ENCODE results near the gene AP1S3.
A peak's percentile ranks its signal among the peaks of the same experiment; 100 is the strongest.

The AP1S3 gene

DNA sequence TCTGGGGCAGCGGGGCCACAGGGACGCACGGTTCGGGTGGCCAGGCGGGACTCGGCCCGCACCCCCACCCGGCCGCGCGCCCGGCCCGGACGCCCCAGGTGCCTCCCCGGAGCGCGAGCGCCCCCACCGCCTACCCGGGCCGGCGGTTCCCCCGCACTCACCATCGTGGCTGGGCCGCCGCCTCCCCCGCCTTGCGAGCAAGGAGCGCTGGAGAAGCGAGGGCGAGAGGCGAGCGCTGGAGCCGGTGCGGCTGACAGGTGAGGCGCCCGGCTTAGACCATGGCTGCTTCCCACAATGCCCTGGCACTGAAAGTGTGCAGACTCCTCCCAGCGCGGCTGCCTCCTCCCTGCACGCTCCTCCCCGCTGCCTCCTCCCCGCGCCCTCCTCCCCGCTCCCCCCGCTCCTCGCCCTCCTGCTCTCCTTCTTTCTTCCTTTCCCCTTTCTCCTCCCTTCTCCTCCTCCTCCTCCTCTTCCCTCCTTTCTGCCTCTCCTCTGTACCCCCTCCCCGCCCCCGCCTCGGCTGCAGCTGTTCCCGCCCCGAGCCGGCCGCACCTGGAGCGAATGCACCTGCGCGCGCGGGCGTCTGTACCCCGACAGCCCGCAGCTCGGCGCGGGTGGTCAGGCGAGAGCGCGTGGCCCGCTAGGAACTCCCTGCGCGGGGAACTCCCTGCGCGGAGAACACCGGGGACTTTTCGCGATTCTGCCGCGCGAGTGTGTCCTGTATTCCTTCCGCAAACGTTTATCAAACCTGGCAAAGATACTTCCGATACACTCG, at the start of gene AP1S3:
AP1S3 (minus strand) TSS at position 296 of the 775 bp plus-strand sequence; CDS start at position 164, 132 bp downstream.
- ATAC-seq: peak; percentile 96

DNA sequence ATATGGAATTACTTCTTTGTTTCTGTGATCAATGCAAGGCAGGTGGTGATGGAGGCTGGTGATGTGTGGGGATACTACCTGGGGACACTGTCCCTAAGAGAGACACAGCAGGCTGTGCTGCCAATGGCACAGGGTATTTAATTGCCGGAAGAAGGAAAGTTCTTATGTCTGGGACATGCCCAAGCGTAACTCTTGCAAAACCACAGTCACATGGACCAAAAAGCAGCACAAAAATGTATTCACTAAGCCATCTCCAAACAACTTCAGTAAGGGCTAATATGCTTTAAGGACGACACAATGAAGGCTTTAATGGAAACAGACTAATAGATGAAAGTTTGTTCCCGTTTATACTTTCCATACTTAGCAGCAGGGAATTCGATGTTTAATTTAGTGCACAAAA, 49.7 kb upstream of the AP1S3 start:
- ATAC-seq: no peak
- TF ChIP-seq, protein P1, sequence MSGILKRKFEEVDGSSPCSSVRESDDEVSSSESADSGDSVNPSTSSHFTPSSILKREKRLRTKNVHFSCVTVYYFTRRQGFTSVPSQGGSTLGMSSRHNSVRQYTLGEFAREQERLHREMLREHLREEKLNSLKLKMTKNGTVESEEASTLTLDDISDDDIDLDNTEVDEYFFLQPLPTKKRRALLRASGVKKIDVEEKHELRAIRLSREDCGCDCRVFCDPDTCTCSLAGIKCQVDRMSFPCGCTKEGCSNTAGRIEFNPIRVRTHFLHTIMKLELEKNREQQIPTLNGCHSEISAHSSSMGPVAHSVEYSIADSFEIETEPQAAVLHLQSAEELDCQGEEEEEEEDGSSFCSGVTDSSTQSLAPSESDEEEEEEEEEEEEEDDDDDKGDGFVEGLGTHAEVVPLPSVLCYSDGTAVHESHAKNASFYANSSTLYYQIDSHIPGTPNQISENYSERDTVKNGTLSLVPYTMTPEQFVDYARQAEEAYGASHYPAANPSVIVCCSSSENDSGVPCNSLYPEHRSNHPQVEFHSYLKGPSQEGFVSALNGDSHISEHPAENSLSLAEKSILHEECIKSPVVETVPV (CRISPR knock-in tag; IDR thresholded peaks at IDR 0.05): no peak

More for the DNA sequence above, at the start of gene AP1S3:
- TF ChIP-seq, protein P2, sequence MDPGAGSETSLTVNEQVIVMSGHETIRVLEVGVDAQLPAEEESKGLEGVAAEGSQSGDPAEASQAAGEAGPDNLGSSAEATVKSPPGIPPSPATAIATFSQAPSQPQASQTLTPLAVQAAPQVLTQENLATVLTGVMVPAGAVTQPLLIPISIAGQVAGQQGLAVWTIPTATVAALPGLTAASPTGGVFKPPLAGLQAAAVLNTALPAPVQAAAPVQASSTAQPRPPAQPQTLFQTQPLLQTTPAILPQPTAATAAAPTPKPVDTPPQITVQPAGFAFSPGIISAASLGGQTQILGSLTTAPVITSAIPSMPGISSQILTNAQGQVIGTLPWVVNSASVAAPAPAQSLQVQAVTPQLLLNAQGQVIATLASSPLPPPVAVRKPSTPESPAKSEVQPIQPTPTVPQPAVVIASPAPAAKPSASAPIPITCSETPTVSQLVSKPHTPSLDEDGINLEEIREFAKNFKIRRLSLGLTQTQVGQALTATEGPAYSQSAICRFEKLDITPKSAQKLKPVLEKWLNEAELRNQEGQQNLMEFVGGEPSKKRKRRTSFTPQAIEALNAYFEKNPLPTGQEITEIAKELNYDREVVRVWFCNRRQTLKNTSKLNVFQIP (CRISPR knock-in tag; IDR thresholded peaks at IDR 0.05; ENCODE audit: borderline replicate concordance, low read depth): no peak
- no peak for TF ChIP-seq TOX (CRISPR knock-in tag; IDR thresholded peaks at IDR 0.05; ENCODE audit: borderline replicate concordance)
- TF ChIP-seq ZNF565 (CRISPR knock-in tag; conservative IDR thresholded peaks at IDR 0.05; ENCODE audit: low read depth): no peak
- TF ChIP-seq ZNF70 (CRISPR knock-in tag; IDR thresholded peaks at IDR 0.05): no peak
- TF ChIP-seq OSR1 (CRISPR knock-in tag; IDR thresholded peaks at IDR 0.05): no peak
- no peak for TF ChIP-seq ISL1 (CRISPR knock-in tag; IDR thresholded peaks at IDR 0.05)
- TF ChIP-seq PPARA (CRISPR knock-in tag; IDR thresholded peaks at IDR 0.05; ENCODE audit: borderline replicate concordance): no peak
- TF ChIP-seq, protein P3, sequence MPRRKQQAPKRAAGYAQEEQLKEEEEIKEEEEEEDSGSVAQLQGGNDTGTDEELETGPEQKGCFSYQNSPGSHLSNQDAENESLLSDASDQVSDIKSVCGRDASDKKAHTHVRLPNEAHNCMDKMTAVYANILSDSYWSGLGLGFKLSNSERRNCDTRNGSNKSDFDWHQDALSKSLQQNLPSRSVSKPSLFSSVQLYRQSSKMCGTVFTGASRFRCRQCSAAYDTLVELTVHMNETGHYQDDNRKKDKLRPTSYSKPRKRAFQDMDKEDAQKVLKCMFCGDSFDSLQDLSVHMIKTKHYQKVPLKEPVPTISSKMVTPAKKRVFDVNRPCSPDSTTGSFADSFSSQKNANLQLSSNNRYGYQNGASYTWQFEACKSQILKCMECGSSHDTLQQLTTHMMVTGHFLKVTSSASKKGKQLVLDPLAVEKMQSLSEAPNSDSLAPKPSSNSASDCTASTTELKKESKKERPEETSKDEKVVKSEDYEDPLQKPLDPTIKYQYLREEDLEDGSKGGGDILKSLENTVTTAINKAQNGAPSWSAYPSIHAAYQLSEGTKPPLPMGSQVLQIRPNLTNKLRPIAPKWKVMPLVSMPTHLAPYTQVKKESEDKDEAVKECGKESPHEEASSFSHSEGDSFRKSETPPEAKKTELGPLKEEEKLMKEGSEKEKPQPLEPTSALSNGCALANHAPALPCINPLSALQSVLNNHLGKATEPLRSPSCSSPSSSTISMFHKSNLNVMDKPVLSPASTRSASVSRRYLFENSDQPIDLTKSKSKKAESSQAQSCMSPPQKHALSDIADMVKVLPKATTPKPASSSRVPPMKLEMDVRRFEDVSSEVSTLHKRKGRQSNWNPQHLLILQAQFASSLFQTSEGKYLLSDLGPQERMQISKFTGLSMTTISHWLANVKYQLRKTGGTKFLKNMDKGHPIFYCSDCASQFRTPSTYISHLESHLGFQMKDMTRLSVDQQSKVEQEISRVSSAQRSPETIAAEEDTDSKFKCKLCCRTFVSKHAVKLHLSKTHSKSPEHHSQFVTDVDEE (CRISPR knock-in tag; IDR thresholded peaks at IDR 0.05): no peak
- TF ChIP-seq, protein P4, sequence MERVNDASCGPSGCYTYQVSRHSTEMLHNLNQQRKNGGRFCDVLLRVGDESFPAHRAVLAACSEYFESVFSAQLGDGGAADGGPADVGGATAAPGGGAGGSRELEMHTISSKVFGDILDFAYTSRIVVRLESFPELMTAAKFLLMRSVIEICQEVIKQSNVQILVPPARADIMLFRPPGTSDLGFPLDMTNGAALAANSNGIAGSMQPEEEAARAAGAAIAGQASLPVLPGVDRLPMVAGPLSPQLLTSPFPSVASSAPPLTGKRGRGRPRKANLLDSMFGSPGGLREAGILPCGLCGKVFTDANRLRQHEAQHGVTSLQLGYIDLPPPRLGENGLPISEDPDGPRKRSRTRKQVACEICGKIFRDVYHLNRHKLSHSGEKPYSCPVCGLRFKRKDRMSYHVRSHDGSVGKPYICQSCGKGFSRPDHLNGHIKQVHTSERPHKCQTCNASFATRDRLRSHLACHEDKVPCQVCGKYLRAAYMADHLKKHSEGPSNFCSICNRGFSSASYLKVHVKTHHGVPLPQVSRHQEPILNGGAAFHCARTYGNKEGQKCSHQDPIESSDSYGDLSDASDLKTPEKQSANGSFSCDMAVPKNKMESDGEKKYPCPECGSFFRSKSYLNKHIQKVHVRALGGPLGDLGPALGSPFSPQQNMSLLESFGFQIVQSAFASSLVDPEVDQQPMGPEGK (CRISPR knock-in tag; IDR thresholded peaks at IDR 0.05; ENCODE audit: borderline replicate concordance): no peak
- no peak for TF ChIP-seq GLIS3 (CRISPR knock-in tag; IDR thresholded peaks at IDR 0.05)
- TF ChIP-seq ZC3H10 (CRISPR knock-in tag; IDR thresholded peaks at IDR 0.05): no peak
- no peak for TF ChIP-seq ESRRG (CRISPR knock-in tag; IDR thresholded peaks at IDR 0.05)
- no peak for TF ChIP-seq ZFP3 (CRISPR knock-in tag; IDR thresholded peaks at IDR 0.05)
- no peak for TF ChIP-seq CSDC2 (CRISPR knock-in tag; IDR thresholded peaks at IDR 0.05)
- no peak for TF ChIP-seq CREB5 (CRISPR knock-in tag; IDR thresholded peaks at IDR 0.05; ENCODE audit: low read depth)
- no peak for TF ChIP-seq TCF4 (CRISPR knock-in tag; IDR thresholded peaks at IDR 0.05; ENCODE audit: borderline replicate concordance)
- TF ChIP-seq SNAI2 (CRISPR knock-in tag; IDR thresholded peaks at IDR 0.05): no peak

DNA sequence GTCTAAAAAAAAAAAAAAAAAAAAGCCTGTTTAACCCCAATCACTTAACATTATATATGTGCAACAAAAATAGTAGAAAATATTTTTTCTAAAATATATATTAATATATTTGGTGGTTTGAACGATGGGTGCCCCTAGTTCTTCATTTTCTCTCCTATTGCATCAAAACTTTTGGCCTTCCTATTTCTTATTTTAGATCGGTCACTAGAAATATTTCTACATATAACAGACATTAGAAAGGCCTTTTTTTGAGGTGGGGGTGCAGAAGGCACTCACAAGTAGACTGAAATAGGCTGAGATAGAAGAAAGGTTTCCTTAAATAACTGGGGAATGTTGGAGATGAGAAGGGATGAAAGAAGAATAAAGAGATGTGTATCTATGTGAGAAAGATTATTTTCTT, 49.3 kb upstream of the AP1S3 start:
- no peak for ATAC-seq
- TF ChIP-seq, protein P3 (CRISPR knock-in tag; IDR thresholded peaks at IDR 0.05): no peak
- TF ChIP-seq, protein P2 (CRISPR knock-in tag; IDR thresholded peaks at IDR 0.05; ENCODE audit: borderline replicate concordance, low read depth): no peak
- TF ChIP-seq ZNF70 (CRISPR knock-in tag; IDR thresholded peaks at IDR 0.05): no peak
- TF ChIP-seq, protein P1 (CRISPR knock-in tag; IDR thresholded peaks at IDR 0.05): no peak

Data from SK-N-SH treated with all-trans-retinoic acid at 6 μM for 48 hours (cell line).